Measurements from ENCODE around the gene BZW2.

The BZW2 gene

DNA sequence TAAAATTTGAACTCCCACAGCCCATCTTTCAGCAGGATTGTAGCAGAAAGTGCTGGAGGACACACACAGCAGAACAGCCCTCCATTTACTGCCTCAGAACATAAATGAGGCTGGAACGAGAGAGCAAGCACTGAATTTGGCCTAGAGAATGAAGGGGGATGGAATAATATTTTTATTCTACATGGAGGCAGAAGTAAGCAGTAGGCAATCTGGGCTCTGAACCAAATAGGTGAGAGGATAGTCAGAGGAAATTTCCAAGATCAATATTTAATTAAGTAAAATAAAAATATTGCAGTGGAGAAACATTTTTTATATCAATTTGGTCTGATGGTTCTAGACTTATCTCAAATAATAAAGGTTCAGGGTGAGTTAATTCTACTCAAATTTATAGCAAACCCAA is 78.4 kb downstream of the BZW2 start:
- DNase-seq, result no peak

- DNase-seq, result no peak
These were observed 80.2 kb downstream of the BZW2 start for GRCh38 chr7:16726189-16726588.

DNA sequence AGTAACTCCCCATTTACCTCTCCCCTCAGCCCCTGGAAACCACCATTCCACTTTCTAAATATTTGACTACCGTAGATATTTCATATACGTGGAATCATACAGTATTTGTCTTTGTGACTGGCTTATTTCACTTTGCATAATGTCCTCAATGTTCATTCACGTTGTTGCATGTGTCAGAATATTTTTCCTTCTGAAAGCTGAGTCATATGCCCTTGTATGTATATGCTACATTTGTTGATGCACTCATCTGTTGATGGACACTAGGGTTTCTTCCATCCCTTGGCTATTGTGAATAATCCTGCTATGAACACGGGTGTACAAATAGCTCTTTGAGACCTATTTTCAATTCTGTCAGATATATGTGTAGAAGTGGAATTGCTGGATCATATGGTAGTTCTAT is 81.8 kb downstream of the BZW2 start:
- no peak for DNase-seq

GRCh38 chr7:16728811-16729210 is 82.8 kb downstream of the BZW2 start:
- DNase-seq, result no peak

- no peak for DNase-seq
These were observed 83.6 kb downstream of the BZW2 start for GRCh38 chr7:16729541-16729940.

GRCh38 chr7:16730937-16731336 is 85.0 kb downstream of the BZW2 start:
- no peak for DNase-seq

GRCh38 chr7:16732828-16733227 is 86.8 kb downstream of the BZW2 start:
- no peak for DNase-seq

DNA sequence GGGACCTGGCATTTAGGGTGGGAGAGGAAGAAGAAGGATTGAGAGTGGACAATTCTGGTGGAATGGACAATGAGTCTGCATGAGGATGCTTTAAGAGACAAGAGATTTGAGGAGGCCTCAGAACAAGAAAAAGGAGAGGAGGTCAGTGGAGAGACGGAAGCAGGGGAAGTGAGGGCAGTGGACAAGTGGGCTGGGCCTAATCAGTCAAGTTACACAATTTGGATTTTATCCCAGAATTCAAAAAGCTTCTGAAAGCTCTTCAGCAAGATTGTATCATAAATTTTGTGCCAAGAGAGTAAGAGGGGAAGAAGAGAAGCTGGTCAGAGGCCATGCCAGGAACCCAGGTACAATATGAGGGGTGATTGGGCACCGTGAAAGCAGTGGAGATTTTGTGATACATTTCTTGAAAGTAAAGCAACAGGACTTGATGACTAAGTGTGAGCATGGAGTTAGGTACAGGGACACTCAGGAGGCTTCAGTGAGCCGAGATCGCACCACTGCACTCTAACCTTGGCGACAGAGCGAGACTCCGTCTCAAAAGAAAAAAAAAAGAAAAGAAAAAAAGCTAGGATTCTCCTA is 88.3 kb downstream of the BZW2 start:
- DNase-seq, result no peak

DNA sequence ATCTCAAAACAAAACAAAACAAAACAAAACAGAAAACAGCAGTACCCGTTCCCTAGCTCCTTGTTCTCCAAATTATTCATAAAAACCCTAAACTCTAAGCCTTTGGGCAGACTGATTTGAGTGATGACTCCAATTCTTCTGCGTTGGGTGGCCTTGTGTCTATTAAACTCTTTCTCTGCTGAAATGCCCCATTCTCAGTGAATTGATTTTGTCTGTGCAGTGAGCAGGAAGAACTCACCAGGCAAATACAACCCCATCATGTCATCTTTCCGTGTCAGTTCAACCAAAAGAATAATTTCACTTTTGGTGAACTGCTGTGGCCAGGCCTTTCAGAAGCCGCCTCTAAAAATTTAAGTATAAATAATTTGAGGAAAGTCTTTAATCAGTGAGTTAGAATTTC is 89.0 kb downstream of the BZW2 start:
- no peak for DNase-seq

GRCh38 chr7:16738011-16738688 is 92.2 kb downstream of the BZW2 start:
- no peak for DNase-seq

GRCh38 chr7:16739863-16740622 is 94.1 kb downstream of the BZW2 start:
- no peak for DNase-seq

- DNase-seq, result no peak
These were observed 94.6 kb downstream of the BZW2 start for GRCh38 chr7:16740623-16740953.

DNA sequence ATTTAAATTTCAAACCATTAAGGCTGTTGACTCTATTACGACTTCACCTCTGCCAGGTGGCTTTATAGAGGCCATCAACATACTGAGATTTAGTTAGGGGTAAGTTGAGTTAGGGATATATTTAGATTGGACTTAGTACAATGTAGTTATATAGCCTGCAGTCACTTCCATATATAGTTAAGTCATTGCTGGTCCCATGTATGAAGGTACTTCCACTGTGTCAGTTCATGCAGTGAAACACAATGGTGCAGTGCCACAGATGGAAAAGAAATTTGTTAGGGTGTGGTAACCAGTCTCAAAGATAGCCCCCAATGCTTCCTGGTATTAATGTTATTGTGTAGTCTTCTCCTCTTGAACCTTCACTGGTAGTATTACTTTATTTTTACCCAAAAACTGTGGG is 95.0 kb downstream of the BZW2 start:
- DNase-seq, result no peak

- no peak for DNase-seq
These were observed 95.7 kb downstream of the BZW2 start for GRCh38 chr7:16741676-16742075.

DNA sequence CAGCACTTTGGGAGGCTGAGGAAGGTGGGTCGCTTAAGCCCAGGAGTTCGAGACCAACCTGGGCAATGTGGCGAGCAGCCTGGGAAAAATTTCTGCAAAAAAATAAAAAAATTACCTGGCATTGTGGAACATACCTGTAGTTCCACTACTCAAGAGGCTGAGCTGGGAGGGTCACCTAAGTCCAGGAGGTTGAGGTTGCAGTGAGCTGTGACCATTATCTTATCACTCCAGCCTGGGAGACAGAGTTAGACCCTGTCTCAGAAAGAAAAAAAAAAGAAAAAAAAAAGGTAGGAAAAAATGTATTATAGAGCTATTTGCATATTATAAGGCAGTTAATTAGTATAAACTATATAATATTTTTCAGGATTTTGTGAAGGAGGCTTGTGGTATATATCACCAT is 96.6 kb downstream of the BZW2 start:
- no peak for DNase-seq

DNA sequence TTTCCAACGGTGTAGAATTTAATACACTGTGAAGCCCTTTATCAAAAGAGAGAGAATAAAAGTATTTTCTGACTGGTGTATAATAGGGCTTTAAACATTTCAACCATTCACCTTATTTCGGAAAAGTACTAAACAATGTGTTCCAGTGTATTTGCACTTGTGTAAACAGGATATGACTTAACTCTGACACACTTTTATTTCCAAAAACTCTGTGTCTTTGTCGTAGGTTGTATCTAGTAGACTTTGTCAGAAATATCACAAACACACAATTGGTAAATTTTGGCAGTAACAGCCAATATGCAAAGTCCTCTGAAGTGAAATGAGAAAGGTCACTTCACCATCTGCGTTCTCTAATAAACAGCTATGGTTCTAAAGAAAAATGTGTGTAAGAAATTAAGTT is 97.3 kb downstream of the BZW2 start:
- no peak for DNase-seq

DNA sequence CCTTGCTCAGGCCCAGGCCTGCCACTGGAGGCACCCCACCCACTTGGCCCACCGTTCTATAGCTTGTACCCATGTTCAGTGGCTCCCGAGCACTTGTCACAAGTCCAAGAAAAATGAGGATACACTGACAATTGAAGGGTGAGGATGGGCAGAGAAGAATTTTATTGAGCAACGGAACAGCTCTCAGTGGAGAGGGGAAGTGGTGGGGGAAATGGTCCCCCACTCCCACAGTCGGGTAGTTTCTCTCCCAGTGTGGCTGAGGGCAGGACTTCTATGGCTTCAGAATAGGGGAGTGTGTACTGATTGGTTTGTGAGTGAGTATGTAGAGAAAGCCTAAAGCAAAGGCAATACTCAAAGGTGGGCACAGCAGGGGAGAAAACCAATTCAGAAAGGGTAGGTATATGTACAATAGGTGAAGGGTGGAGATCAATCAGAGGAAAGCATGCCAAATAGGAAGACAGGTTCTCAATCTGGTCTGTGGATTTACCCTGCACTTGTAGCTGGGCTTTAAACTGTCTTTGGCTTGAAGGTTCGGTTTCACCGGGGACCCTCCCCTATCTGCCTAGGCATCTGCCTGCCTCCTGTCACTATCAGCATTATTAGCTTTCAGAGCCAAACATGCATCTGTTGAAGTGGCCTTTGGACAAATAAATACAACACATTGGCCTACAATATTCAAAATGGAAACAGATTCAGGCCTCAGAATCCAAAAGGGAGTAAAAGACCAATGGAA is 98.7 kb downstream of the BZW2 start:
- no peak for DNase-seq

- no peak for DNase-seq
These were observed 99.7 kb downstream of the BZW2 start for GRCh38 chr7:16745645-16746044.

DNA sequence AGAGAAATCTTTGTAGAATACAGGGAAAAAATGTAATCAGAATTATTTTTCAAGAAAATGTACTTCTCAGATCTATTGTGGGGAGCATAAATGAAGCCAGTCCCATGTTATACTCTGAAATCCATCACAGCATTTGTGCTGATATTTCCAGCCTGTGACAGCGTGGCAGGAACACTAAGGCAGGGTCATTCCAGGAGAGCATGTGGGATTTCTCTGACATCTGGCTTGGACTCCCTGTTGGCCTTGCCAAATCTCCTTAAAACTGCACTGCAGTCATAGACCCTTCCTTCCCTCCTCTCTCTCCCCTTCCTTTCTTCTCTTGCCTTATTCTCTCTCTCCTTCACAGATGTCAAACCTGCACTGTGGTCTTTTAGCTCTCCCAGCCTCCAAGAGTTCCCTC is 101.1 kb downstream of the BZW2 start:
- DNase-seq, result no peak

DNA sequence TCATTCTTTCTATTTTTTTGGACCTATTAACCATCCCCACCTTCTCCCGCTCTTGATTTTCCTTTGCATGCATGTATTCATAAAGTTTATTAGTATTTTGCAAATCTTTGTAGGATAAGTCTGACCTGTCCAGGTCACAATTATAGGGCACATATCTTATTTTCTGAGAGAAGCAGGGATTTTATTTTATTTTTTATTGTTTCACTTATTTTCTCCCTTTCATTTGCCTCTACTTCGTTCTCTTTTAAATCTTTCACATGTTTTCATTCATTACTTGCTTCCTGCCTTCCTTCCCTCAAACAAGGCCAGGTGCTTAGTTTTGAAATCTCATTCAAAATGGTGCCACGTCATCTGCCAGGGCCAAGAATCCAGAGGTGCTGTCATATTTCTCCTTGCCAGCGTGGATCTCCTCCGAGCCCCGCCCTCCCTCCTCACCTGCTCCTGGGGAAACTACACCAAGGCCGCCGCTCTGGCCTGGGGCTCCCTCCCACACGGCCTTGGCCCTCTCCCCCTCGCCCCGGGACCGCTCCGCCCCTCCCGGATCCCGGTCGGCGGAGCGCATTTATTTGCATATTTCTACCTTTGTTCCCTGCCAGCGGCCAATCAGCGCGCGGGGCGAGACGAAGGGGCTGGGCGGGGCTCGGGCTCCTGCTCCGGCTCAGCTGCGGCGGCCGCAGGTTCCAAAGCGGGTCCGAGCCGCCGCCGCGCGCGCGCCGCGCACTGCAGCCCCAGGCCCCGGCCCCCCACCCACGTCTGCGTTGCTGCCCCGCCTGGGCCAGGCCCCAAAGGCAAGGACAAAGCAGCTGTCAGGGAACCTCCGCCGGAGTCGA is 107.3 kb downstream of the BZW2 start, which contains the start of gene TSPAN13:
Gene TSPAN13, plus strand, starts transcription at position 654 of the 830 bp plus-strand sequence. CDS start 213 bp downstream, outside the sequence.
- DNase-seq, result no peak

- no peak for DNase-seq
These were observed 108.2 kb downstream of the BZW2 start for GRCh38 chr7:16753932-16754855.

Measured in SIG-M5 (cell line).